Measurements from ENCODE around the gene CNIH3. TPM values are rescaled to one million over a fixed set of nuclear protein-coding genes. Genes with fewer than 3 reads are reported as not detected.

The CNIH3 gene
- total RNA-seq, 1 experiment from 2014 or later, result 2.1 TPM

- no peak for DNase-seq
- H3K4me3 Mint-ChIP-seq (ENCODE audit: low read depth, unreplicated experiment), result no peak overlapping the region
- H3K27me3 Mint-ChIP-seq (ENCODE audit: unreplicated experiment), result peaks cover 34% of the 10 kb centered on the region
Measured at GRCh38 chr1:224785040-224785328, 168.9 kb downstream of the CNIH3 start.

GRCh38 chr1:224785622-224786021 lies 169.5 kb downstream of the CNIH3 start:
- Mint-ChIP-seq H3K9me3 (ENCODE audit: low read depth, unreplicated experiment) (no peaks in the 10 kb centered on the region), H3K27me3 (ENCODE audit: unreplicated experiment) (peaks cover 27% of the 10 kb centered on the region), H3K36me3 (ENCODE audit: insufficient read depth, unreplicated experiment) (no peaks in the 10 kb centered on the region), H3K27ac (ENCODE audit: unreplicated experiment) (no peak overlapping the region), H3K4me1 (ENCODE audit: low read depth, unreplicated experiment) (no peaks in the 10 kb centered on the region), H3K4me3 (ENCODE audit: low read depth, unreplicated experiment) (no peak overlapping the region)
- CTCF ChIA-PET, result no interaction called here
- TF ChIP-seq, protein P1, sequence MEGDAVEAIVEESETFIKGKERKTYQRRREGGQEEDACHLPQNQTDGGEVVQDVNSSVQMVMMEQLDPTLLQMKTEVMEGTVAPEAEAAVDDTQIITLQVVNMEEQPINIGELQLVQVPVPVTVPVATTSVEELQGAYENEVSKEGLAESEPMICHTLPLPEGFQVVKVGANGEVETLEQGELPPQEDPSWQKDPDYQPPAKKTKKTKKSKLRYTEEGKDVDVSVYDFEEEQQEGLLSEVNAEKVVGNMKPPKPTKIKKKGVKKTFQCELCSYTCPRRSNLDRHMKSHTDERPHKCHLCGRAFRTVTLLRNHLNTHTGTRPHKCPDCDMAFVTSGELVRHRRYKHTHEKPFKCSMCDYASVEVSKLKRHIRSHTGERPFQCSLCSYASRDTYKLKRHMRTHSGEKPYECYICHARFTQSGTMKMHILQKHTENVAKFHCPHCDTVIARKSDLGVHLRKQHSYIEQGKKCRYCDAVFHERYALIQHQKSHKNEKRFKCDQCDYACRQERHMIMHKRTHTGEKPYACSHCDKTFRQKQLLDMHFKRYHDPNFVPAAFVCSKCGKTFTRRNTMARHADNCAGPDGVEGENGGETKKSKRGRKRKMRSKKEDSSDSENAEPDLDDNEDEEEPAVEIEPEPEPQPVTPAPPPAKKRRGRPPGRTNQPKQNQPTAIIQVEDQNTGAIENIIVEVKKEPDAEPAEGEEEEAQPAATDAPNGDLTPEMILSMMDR (IDR thresholded peaks at IDR 0.05; ENCODE audit: unreplicated experiment), result no peak
- no peak for DNase-seq
- intact Hi-C loops (cut with micrococcal nuclease; ENCODE audit: unreplicated experiment), result no loop called here
- BruUV-seq (replicated peaks), result no TSS peak

More at GRCh38 chr1:224785040-224785328, 168.9 kb downstream of the CNIH3 start:
- intact Hi-C loops (cut with micrococcal nuclease; ENCODE audit: unreplicated experiment), result no loop called here
- H3K4me1 Mint-ChIP-seq (ENCODE audit: low read depth, unreplicated experiment), result no peaks in the 10 kb centered on the region
- no peaks in the 10 kb centered on the region for H3K9me3 Mint-ChIP-seq (ENCODE audit: low read depth, unreplicated experiment)
- no TSS peak for BruUV-seq (replicated peaks)
- CTCF ChIA-PET, result no interaction called here
- H3K36me3 Mint-ChIP-seq (ENCODE audit: insufficient read depth, unreplicated experiment), result no peaks in the 10 kb centered on the region
- TF ChIP-seq, protein P1 (IDR thresholded peaks at IDR 0.05; ENCODE audit: unreplicated experiment), result no peak
- no peak overlapping the region for H3K27ac Mint-ChIP-seq (ENCODE audit: unreplicated experiment)

DNA sequence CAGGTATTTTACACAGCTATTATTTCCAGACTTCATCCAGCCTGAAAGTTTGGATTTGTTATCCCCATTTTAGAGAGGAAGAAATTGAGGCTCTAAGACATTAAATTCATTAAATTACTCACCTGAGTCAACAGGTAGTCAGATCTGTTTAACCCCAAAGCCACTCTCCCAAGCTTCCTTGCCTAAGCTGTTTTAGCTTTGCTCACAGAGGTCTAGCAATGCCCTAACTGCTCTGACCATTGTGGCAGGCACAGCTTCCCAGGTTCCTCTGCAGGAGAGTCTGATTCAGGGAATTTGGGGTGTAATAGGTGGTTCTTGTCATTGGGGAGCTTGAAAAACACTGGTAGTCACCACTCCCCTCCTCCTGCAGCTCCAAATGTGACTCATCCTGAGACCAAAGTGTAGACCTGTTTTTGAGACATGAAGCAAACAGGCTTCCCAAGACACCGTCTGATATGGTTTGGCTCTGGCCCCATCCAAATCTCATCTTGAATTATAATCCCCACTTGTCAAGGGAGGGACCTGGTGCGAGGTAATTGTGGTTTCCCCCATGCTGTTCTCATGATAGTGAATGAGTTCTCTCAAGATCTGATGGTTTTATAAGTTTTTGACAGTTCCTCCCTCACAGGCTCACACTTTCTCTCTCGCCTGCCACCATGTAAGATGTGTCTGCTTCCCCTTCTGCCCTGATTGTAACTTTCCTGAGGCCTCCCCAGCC lies 170.6 kb downstream of the CNIH3 start:
- no peaks in the 10 kb centered on the region for H3K9me3 Mint-ChIP-seq (ENCODE audit: low read depth, unreplicated experiment)
- intact Hi-C loops (cut with micrococcal nuclease; ENCODE audit: unreplicated experiment), result no loop called here
- CTCF ChIA-PET, result interaction anchor here (0.6 kb wide), 1 partner anchor 33 kb away, joined by 4 read pairs; no protein-coding TSS in a partner anchor
- H3K4me1 Mint-ChIP-seq (ENCODE audit: low read depth, unreplicated experiment), result no peaks in the 10 kb centered on the region
- TF ChIP-seq, protein P1 (IDR thresholded peaks at IDR 0.05; ENCODE audit: unreplicated experiment), result no peak
- DNase-seq, result no peak
- H3K4me3 Mint-ChIP-seq (ENCODE audit: low read depth, unreplicated experiment), result no peak overlapping the region
- no peaks in the 10 kb centered on the region for H3K36me3 Mint-ChIP-seq (ENCODE audit: insufficient read depth, unreplicated experiment)
- H3K27me3 Mint-ChIP-seq (ENCODE audit: unreplicated experiment), result peaks cover 27% of the 10 kb centered on the region
- BruUV-seq (replicated peaks), result no TSS peak
- H3K27ac Mint-ChIP-seq (ENCODE audit: unreplicated experiment), result no peak overlapping the region

DNA sequence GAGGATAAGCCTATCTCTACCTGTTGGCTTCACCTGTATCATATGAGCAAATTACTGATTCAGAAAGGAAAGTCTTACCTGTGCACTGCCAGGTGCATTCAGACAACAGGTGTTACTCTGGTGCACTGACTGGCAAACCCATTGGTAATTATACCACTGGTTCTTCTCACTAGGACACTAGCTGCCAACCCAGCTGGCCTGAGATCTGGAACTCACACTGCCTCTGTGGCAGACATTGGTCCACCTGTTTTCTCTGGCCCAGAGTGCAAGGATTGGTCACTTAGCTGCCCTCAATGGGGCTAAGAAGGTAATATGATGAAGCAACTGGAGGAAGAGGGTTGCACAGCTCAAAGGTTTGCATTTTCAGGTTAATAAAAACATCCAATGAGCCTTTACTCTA lies 173.2 kb downstream of the CNIH3 start:
- no peaks in the 10 kb centered on the region for H3K9me3 Mint-ChIP-seq (ENCODE audit: low read depth, unreplicated experiment)
- no peak for DNase-seq
- intact Hi-C loops (cut with micrococcal nuclease; ENCODE audit: unreplicated experiment), result no loop called here
- CTCF ChIA-PET, result no interaction called here
- TF ChIP-seq, protein P1 (IDR thresholded peaks at IDR 0.05; ENCODE audit: unreplicated experiment), result no peak
- H3K36me3 Mint-ChIP-seq (ENCODE audit: insufficient read depth, unreplicated experiment), result no peaks in the 10 kb centered on the region
- no peak overlapping the region for H3K27ac Mint-ChIP-seq (ENCODE audit: unreplicated experiment)
- BruUV-seq (replicated peaks), result no TSS peak
- peaks cover 37% of the 10 kb centered on the region for H3K27me3 Mint-ChIP-seq (ENCODE audit: unreplicated experiment)
- H3K4me3 Mint-ChIP-seq (ENCODE audit: low read depth, unreplicated experiment), result no peak overlapping the region
- H3K4me1 Mint-ChIP-seq (ENCODE audit: low read depth, unreplicated experiment), result no peaks in the 10 kb centered on the region

Other genes starting within 250 kb of the CNIH3 start
- gene WDR26, start 181.5 kb upstream of the CNIH3 start, total RNA-seq (2022), result 84.9 and 85.7 TPM in 2 replicates